ENCODE results near the gene LCN15.

Gene LCN15

GRCh38 chr9:136775191-136775590 is 10.9 kb upstream of the LCN15 start:
- no peak for TF ChIP-seq IKZF3 (tag by site-specific recombination; IDR thresholded peaks at IDR 0.05)
- no peak for TF ChIP-seq ZFHX2 (tag by site-specific recombination; conservative IDR thresholded peaks at IDR 0.05)
- no peak for TF ChIP-seq ZNF501 (tag by site-specific recombination; IDR thresholded peaks at IDR 0.05)
- no peak for TF ChIP-seq ZIC2 (tag by site-specific recombination; IDR thresholded peaks at IDR 0.05)
- TF ChIP-seq ZNF398 (tag by site-specific recombination; IDR thresholded peaks at IDR 0.05) = no peak
- no peak for TF ChIP-seq TRIM28 (IDR thresholded peaks at IDR 0.05; ENCODE audit: borderline replicate concordance, low read length)
- TF ChIP-seq ZNF416 (tag by site-specific recombination; IDR thresholded peaks at IDR 0.05) = no peak
- no peak for TF ChIP-seq RBAK (tag by site-specific recombination; IDR thresholded peaks at IDR 0.05)
- no peak for TF ChIP-seq MEIS1 (CRISPR knock-in tag; IDR thresholded peaks at IDR 0.05; ENCODE audit: borderline replicate concordance)
- TF ChIP-seq ZBTB48 (tag by site-specific recombination; IDR thresholded peaks at IDR 0.05) = no peak
- no peak for TF ChIP-seq BCL11A (tag by site-specific recombination; IDR thresholded peaks at IDR 0.05; ENCODE audit: low read depth)
- TF ChIP-seq ZNF555 (tag by site-specific recombination; conservative IDR thresholded peaks at IDR 0.05) = no peak
- TF ChIP-seq ZNF132 (tag by site-specific recombination; IDR thresholded peaks at IDR 0.05; ENCODE audit: borderline replicate concordance) = no peak
- no peak for TF ChIP-seq ZNF549 (tag by site-specific recombination; IDR thresholded peaks at IDR 0.05)
- TF ChIP-seq PRDM2 (tag by site-specific recombination; IDR thresholded peaks at IDR 0.05; ENCODE audit: borderline replicate concordance) = no peak
- no peak for TF ChIP-seq HOXC10 (CRISPR knock-in tag; IDR thresholded peaks at IDR 0.05)
- TF ChIP-seq ZNF404 (tag by site-specific recombination; IDR thresholded peaks at IDR 0.05) = no peak
- H3K36me3 ChIP-seq (ENCODE audit: control insufficient read depth in 2 of 2, insufficient read depth in 1 of 2, low read length in 2 of 2) = no peaks in the 10 kb centered on the region
- no peak overlapping the region for H3K4me3 ChIP-seq (ENCODE audit: low read depth, low read length)
- H3K9me3 ChIP-seq (ENCODE audit: control insufficient read depth, insufficient read depth, low read depth, low read length) = no peaks in the 10 kb centered on the region
- CTCF ChIA-PET = interaction anchor here (0.6 to 2.1 kb wide), 7 partner anchors 9 to 295 kb away, joined by 3 to 18 read pairs (median 7); no protein-coding TSS in a partner anchor
- POLR2A ChIA-PET = interaction anchor here (0.8 kb wide), 1 partner anchor 48 kb away, joined by 3 read pairs; no protein-coding TSS in a partner anchor
- no peak overlapping the region for H3K27ac ChIP-seq (ENCODE audit: extremely low read depth, low read depth, low read length)
- no peaks in the 10 kb centered on the region for H3K4me1 ChIP-seq (ENCODE audit: control insufficient read depth, insufficient read depth, low read length)

- Histone ChIP-seq H3K36me3 (ENCODE audit: control insufficient read depth in 2 of 2, insufficient read depth in 1 of 2, low read length in 2 of 2) (no peaks in the 10 kb centered on the region), H3K4me3 (ENCODE audit: low read depth, low read length) (no peak overlapping the region), H3K9me3 (ENCODE audit: control insufficient read depth, insufficient read depth, low read depth, low read length) (no peaks in the 10 kb centered on the region), H3K4me1 (ENCODE audit: control insufficient read depth, insufficient read depth, low read length) (no peaks in the 10 kb centered on the region), H3K27ac (ENCODE audit: extremely low read depth, low read depth, low read length) (no peak overlapping the region)
- ChIA-PET CTCF (interaction anchor here (0.7 to 2.1 kb wide), 6 partner anchors 8 to 263 kb away, joined by 3 to 18 read pairs (median 8); no protein-coding TSS in a partner anchor), POLR2A (interaction anchor here (0.8 kb wide), 1 partner anchor 48 kb away, joined by 3 read pairs; no protein-coding TSS in a partner anchor)
- TF ChIP-seq ZNF354C (tag by site-specific recombination; IDR thresholded peaks at IDR 0.05; ENCODE audit: borderline replicate concordance, low read depth) (no peak), ZNF514 (tag by site-specific recombination; IDR thresholded peaks at IDR 0.05) (no peak), ZNF76 (tag by site-specific recombination; IDR thresholded peaks at IDR 0.05; ENCODE audit: borderline replicate concordance, low read depth) (no peak), ZNF707 (tag by site-specific recombination; IDR thresholded peaks at IDR 0.05) (no peak), ZNF704 (tag by site-specific recombination; IDR thresholded peaks at IDR 0.05) (no peak), EGR2 (tag by site-specific recombination; IDR thresholded peaks at IDR 0.05; ENCODE audit: low read depth) (no peak), INSM2 (tag by site-specific recombination; IDR thresholded peaks at IDR 0.05) (no peak), ZNF324 (tag by site-specific recombination; IDR thresholded peaks at IDR 0.05) (no peak), ZNF341 (tag by site-specific recombination; IDR thresholded peaks at IDR 0.05; ENCODE audit: low read depth) (no peak)
Measured at GRCh38 chr9:136774416-136775045, 10.2 kb upstream of the LCN15 start.

Data from HEK293 (cell line).